HepG2 (cell line): ENCODE data around the gene GEMIN2. TPM values are rescaled to one million over a fixed set of nuclear protein-coding genes. Genes with fewer than 3 reads are reported as not detected.

Experiments used
- CTCF ChIP-seq: sonication (generic); formaldehyde crosslinking; IDR thresholded peaks from 2 replicates; pipeline ENCODE4 v1.5.0; 2020; ENCODE audit warnings: mild to moderate bottlenecking, missing genetic modification reagents, moderate library complexity
- FOXK2 ChIP-seq: fragments of 450-650 bp; IDR thresholded peaks from 2 replicates; pipeline ENCODE4 v1.6.1; 2016
- FOXM1 ChIP-seq: sonication (generic); formaldehyde crosslinking; IDR thresholded peaks from 2 replicates; pipeline ENCODE4 v1.5.0; 2020; ENCODE audit warnings: missing genetic modification reagents
- HNRNPK ChIP-seq: fragments of 200-400 bp; formaldehyde crosslinking; IDR thresholded peaks from 2 replicates; pipeline ENCODE4 v1.6.1; 2018; ENCODE audit warnings: low read length, low read depth, moderate library complexity, mild to moderate bottlenecking; ENCODE audit not compliant: poor library complexity, severe bottlenecking
- KLF12 ChIP-seq: sonication (generic); formaldehyde crosslinking; IDR thresholded peaks from 2 replicates; pipeline ENCODE4 v1.4.0; 2020; ENCODE audit warnings: missing genetic modification reagents, borderline replicate concordance
- MBD4 ChIP-seq: IDR thresholded peaks from 2 replicates; pipeline ENCODE4 v1.6.1; 2012; ENCODE audit warnings: low read length, inconsistent platforms, borderline replicate concordance
- NFYB ChIP-seq: sonication (generic); formaldehyde crosslinking; IDR thresholded peaks from 2 replicates; pipeline ENCODE4 v1.4.0; 2020; ENCODE audit warnings: missing genetic modification reagents
- REST ChIP-seq, 2 experiments: IDR thresholded peaks; 2 replicates each; pipeline ENCODE4 v1.6.1; 2011 to 2012; ENCODE audit warnings: low read length in 2 of 2, borderline replicate concordance in 1 of 2, low read depth in 1 of 2, mild to moderate bottlenecking in 1 of 2, moderate library complexity in 1 of 2
- TAF1 ChIP-seq: sonication (generic); formaldehyde crosslinking; IDR thresholded peaks from 2 replicates; pipeline ENCODE4 v1.4.0; 2020; ENCODE audit warnings: missing genetic modification reagents
- TSC22D2 ChIP-seq: sonication (generic); formaldehyde crosslinking; IDR thresholded peaks from 2 replicates; pipeline ENCODE4 v1.5.1; 2020; ENCODE audit warnings: missing genetic modification reagents, mild to moderate bottlenecking, borderline replicate concordance
- YY1 ChIP-seq: IDR thresholded peaks from 2 replicates; pipeline ENCODE4 v1.6.1; 2011; ENCODE audit warnings: low read length, low read depth, moderate library complexity, mild to moderate bottlenecking; ENCODE audit not compliant: insufficient read depth, insufficient replicate concordance
- ZFP90 ChIP-seq: sonication (generic); formaldehyde crosslinking; IDR thresholded peaks from 2 replicates; pipeline ENCODE4 v1.8.0; 2022; ENCODE audit warnings: missing genetic modification reagents, mild to moderate bottlenecking, inconsistent platforms, borderline replicate concordance
- ZNF335 ChIP-seq: sonication (generic); formaldehyde crosslinking; IDR thresholded peaks from 2 replicates; pipeline ENCODE4 v1.4.0; 2020; ENCODE audit warnings: missing genetic modification reagents
- ZNF446 ChIP-seq: sonication (generic); formaldehyde crosslinking; IDR thresholded peaks from 2 replicates; pipeline ENCODE4 v1.5.0; 2020; ENCODE audit warnings: mild to moderate bottlenecking, missing genetic modification reagents
- ZNF614 ChIP-seq: IDR thresholded peaks from 2 replicates; pipeline ENCODE4 v1.6.1; 2018; ENCODE audit warnings: missing biosample characterization, missing genetic modification reagents, inconsistent platforms, borderline replicate concordance
- ZNF703 ChIP-seq: sonication (generic); formaldehyde crosslinking; IDR thresholded peaks from 2 replicates; pipeline ENCODE4 v1.5.1; 2020; ENCODE audit warnings: missing genetic modification reagents, mild to moderate bottlenecking, moderate library complexity, borderline replicate concordance
- ZNF83 ChIP-seq: sonication (generic); formaldehyde crosslinking; IDR thresholded peaks from 2 replicates; pipeline ENCODE4 v1.4.0; 2020; ENCODE audit warnings: missing genetic modification reagents, mild to moderate bottlenecking, borderline replicate concordance
- ZNF891 ChIP-seq: sonication (generic); formaldehyde crosslinking; IDR thresholded peaks from 2 replicates; pipeline ENCODE4 v1.5.0; 2020; ENCODE audit warnings: mild to moderate bottlenecking, missing genetic modification reagents
- ZSCAN31 ChIP-seq: sonication (generic); formaldehyde crosslinking; IDR thresholded peaks from 2 replicates; pipeline ENCODE4 v1.5.0; 2020; ENCODE audit warnings: low read depth, mild to moderate bottlenecking, missing genetic modification reagents
- polyA plus RNA-seq, 8 experiments: library from polyadenylated mRNA; depleted of rRNA in 3 of 8; stranded (reverse) in 7 of 8; unstranded in 1 of 8; fragments of >200 nt; fragmentation: Illumina TruSeq in 4 of 8; extraction: Trizol in 4 of 8; gene quantifications; 2 replicates each; pipeline versions ENCODE4 v1.2.1 to v1.2.3, GENCODE V29; 2011 to 2016; ENCODE audit warnings: low read depth in 4 of 8, missing spikeins in 1 of 8, mixed read lengths in 1 of 8; ENCODE audit not compliant: insufficient read depth in 1 of 8
- total RNA-seq, 5 experiments: library from RNA; depleted of rRNA; stranded (reverse); fragments of >200 nt; fragmentation: Illumina TruSeq; extraction: Trizol; gene quantifications; 2 replicates each; pipeline ENCODE4 v1.2.3, GENCODE V29; 2016; ENCODE audit warnings: low read depth in 1 of 5

Gene GEMIN2
- total and polyA plus RNA-seq, 2 of the 13 experiments (the other 11 are each of a cell fraction or from before 2014, with no cell fraction given), result 54.8 to 110 TPM

GRCh38 chr14:39176263-39177167, 62.4 kb downstream of the GEMIN2 start (continued):
- TF ChIP-seq CTCF (CRISPR knock-in tag) (no peak), ZNF335 (CRISPR knock-in tag) (peak; percentile 18), ZNF614 (CRISPR knock-in tag) (0 out of 2 replicates have a peak, but pooled peaks have one; percentile 16), FOXM1 (CRISPR knock-in tag) (no peak), ZSCAN31 (CRISPR knock-in tag) (no peak), ZNF446 (CRISPR knock-in tag) (no peak), ZFP90 (CRISPR knock-in tag) (peak; percentile 59; the same call in 1 of the 2 replicates), ZNF703 (CRISPR knock-in tag) (no peak), TSC22D2 (CRISPR knock-in tag) (peak; percentile 39; the same call in 1 of the 2 replicates), KLF12 (peak; percentile 65; the same call in 1 of the 2 replicates), HNRNPK (no peak), ZNF83 (CRISPR knock-in tag) (no peak), ZNF891 (CRISPR knock-in tag) (no peak), TAF1 (CRISPR knock-in tag) (0 out of 2 replicates have a peak, but pooled peaks have one; percentile 30), REST (IDR thresholded peaks at IDR 0.05; ENCODE audit: borderline replicate concordance in 1 of 2, low read depth in 1 of 2, low read length in 2 of 2) (0 out of 4 replicates have a peak, but pooled peaks of 1 of the 2 experiments have one; percentile 13), NFYB (CRISPR knock-in tag) (no peak), YY1 (no peak), MBD4 (no peak), FOXK2 (no peak)
